Uterus (tissue), 2 donors: Measurements from ENCODE around the gene DCP2.

Source experiments
- POLR2A ChIP-seq, 2 donors: fragments of 450-650 bp; IDR thresholded peaks; one replicate each; pipeline ENCODE4 v1.6.1; 2016; ENCODE audit warnings: antibody characterized with exemption in 2 of 2, mild to moderate bottlenecking in 1 of 2, moderate library complexity in 1 of 2
- TF ChIP-seq, protein P1 (sequence below), 4 experiments: fragments of 200-600 bp in 2 of 4; fragments of 450-650 bp in 2 of 4; sonication (generic) in 2 of 4; IDR thresholded peaks; one replicate each; pipeline ENCODE4 v1.5.1; 2016 to 2019; ENCODE audit warnings: antibody characterized with exemption in 4 of 4, mild to moderate bottlenecking in 2 of 4, moderate library complexity in 1 of 4

DNA sequence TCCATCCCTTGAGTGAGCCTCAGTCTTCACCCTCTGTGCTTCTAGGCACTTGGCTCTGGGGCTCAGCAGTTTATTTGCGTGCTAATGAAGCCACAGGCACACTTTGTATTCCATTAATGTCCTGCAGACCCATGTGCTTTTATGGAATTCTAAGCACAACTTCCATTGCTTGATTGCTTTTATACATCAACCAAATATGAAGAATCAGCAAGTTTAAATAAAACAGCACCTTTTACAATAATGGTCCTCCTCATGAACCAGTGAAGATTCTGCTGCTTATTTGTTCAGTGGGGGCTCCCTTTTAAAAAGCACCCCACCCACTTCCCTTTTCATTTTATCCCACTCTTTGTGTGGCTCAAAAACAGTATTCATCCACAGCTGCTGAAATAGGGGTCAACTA lies 60.2 kb downstream of the DCP2 start:
- TF ChIP-seq, protein P1, sequence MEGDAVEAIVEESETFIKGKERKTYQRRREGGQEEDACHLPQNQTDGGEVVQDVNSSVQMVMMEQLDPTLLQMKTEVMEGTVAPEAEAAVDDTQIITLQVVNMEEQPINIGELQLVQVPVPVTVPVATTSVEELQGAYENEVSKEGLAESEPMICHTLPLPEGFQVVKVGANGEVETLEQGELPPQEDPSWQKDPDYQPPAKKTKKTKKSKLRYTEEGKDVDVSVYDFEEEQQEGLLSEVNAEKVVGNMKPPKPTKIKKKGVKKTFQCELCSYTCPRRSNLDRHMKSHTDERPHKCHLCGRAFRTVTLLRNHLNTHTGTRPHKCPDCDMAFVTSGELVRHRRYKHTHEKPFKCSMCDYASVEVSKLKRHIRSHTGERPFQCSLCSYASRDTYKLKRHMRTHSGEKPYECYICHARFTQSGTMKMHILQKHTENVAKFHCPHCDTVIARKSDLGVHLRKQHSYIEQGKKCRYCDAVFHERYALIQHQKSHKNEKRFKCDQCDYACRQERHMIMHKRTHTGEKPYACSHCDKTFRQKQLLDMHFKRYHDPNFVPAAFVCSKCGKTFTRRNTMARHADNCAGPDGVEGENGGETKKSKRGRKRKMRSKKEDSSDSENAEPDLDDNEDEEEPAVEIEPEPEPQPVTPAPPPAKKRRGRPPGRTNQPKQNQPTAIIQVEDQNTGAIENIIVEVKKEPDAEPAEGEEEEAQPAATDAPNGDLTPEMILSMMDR (IDR thresholded peaks at IDR 0.05): no peak
- no peak for TF ChIP-seq POLR2A (IDR thresholded peaks at IDR 0.05)
